ENCODE data around the gene SHC2.
"Not testable (repeated sequence)": the region's sequence is repeated elsewhere in the genome, so short reads cannot be mapped to it uniquely, and the experiment has no call there.

DNA sequence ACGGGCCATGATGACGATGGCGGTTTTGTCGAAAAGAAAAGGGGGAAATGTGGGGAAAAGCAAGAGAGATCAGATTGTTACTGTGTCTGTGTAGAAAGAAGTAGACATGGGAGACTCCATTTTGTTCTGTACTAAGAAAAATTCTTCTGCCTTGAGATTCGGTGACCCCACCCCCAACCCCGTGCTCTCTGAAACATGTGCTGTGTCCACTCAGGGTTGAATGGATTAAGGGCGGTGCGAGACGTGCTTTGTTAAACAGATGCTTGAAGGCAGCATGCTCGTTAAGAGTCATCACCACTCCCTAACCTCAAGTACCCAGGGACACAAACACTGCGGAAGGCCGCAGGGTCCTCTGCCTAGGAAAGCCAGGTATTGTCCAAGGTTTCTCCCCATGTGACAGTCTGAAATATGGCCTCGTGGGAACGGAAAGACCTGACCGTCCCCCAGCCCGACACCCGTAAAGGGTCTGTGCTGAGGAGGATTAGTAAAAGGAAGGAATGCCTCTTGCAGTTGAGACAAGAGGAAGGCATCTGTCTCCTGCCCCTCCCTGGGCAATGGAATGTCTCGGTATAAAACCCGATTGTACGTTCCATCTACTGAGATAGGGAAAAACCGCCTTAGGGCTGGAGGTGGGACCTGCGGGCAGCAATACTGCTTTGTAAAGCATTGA, 74.1 kb downstream of the SHC2 start:
- TF ChIP-seq, protein P1, sequence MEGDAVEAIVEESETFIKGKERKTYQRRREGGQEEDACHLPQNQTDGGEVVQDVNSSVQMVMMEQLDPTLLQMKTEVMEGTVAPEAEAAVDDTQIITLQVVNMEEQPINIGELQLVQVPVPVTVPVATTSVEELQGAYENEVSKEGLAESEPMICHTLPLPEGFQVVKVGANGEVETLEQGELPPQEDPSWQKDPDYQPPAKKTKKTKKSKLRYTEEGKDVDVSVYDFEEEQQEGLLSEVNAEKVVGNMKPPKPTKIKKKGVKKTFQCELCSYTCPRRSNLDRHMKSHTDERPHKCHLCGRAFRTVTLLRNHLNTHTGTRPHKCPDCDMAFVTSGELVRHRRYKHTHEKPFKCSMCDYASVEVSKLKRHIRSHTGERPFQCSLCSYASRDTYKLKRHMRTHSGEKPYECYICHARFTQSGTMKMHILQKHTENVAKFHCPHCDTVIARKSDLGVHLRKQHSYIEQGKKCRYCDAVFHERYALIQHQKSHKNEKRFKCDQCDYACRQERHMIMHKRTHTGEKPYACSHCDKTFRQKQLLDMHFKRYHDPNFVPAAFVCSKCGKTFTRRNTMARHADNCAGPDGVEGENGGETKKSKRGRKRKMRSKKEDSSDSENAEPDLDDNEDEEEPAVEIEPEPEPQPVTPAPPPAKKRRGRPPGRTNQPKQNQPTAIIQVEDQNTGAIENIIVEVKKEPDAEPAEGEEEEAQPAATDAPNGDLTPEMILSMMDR (optimal IDR thresholded peaks at IDR 0.05 in 1 of 3, IDR thresholded peaks at IDR 0.05 in 1 of 3, conservative IDR thresholded peaks at IDR 0.05 in 1 of 3; ENCODE audit: extremely low read depth in 1 of 3, insufficient read depth in 2 of 3, low read length in 3 of 3): not testable (repeated sequence)
- TF ChIP-seq EZH2 (IDR thresholded peaks at IDR 0.05; ENCODE audit: low read length): not testable (repeated sequence)
